ENCODE data around the gene MAML2.

DNA sequence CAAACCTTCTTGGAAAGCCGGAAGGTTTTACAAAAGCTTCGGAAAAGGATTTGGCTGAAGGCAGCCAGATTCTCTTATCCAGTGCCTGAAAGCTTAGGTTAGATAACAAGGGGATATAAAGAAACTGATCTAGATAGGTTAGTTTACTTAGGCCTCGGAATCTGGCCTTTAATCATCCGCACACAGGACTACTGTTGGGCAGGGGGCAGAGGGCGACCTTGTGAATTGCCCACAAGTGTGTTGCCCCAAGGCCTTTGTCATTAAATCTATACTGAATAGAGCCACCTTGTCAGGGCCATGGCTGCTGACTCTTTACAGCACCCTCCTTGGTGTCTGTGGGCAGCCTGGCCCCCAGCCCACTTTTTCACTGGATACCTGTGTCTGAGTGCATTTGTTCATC is 409.4 kb downstream of the MAML2 start:
- no peak for TF ChIP-seq ETS1 (conservative IDR thresholded peaks at IDR 0.05; ENCODE audit: control insufficient read depth, low read depth, low read length)
- no peak for TF ChIP-seq CTCF (IDR thresholded peaks at IDR 0.05 in 2 of 3, conservative IDR thresholded peaks at IDR 0.05 in 1 of 3; ENCODE audit: insufficient read depth in 2 of 3, low read depth in 1 of 3, low read length in 3 of 3)
- TF ChIP-seq KLF1 (tag; IDR thresholded peaks at IDR 0.05), result no peak
- no peak for TF ChIP-seq ZNF184 (CRISPR knock-in tag; IDR thresholded peaks at IDR 0.05)
- TF ChIP-seq, protein P1, sequence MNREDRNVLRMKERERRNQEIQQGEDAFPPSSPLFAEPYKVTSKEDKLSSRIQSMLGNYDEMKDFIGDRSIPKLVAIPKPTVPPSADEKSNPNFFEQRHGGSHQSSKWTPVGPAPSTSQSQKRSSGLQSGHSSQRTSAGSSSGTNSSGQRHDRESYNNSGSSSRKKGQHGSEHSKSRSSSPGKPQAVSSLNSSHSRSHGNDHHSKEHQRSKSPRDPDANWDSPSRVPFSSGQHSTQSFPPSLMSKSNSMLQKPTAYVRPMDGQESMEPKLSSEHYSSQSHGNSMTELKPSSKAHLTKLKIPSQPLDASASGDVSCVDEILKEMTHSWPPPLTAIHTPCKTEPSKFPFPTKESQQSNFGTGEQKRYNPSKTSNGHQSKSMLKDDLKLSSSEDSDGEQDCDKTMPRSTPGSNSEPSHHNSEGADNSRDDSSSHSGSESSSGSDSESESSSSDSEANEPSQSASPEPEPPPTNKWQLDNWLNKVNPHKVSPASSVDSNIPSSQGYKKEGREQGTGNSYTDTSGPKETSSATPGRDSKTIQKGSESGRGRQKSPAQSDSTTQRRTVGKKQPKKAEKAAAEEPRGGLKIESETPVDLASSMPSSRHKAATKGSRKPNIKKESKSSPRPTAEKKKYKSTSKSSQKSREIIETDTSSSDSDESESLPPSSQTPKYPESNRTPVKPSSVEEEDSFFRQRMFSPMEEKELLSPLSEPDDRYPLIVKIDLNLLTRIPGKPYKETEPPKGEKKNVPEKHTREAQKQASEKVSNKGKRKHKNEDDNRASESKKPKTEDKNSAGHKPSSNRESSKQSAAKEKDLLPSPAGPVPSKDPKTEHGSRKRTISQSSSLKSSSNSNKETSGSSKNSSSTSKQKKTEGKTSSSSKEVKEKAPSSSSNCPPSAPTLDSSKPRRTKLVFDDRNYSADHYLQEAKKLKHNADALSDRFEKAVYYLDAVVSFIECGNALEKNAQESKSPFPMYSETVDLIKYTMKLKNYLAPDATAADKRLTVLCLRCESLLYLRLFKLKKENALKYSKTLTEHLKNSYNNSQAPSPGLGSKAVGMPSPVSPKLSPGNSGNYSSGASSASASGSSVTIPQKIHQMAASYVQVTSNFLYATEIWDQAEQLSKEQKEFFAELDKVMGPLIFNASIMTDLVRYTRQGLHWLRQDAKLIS (CRISPR knock-in tag; IDR thresholded peaks at IDR 0.05), result no peak
- no peak for TF ChIP-seq ZNF24 (IDR thresholded peaks at IDR 0.05)
- TF ChIP-seq C11orf30 (IDR thresholded peaks at IDR 0.05; ENCODE audit: low read depth), result no peak
- TF ChIP-seq TBP (optimal IDR thresholded peaks at IDR 0.05; ENCODE audit: low read depth, low read length), result no peak
- no peak for TF ChIP-seq ZNF395 (CRISPR knock-in tag; IDR thresholded peaks at IDR 0.05)
- TF ChIP-seq, protein P2, sequence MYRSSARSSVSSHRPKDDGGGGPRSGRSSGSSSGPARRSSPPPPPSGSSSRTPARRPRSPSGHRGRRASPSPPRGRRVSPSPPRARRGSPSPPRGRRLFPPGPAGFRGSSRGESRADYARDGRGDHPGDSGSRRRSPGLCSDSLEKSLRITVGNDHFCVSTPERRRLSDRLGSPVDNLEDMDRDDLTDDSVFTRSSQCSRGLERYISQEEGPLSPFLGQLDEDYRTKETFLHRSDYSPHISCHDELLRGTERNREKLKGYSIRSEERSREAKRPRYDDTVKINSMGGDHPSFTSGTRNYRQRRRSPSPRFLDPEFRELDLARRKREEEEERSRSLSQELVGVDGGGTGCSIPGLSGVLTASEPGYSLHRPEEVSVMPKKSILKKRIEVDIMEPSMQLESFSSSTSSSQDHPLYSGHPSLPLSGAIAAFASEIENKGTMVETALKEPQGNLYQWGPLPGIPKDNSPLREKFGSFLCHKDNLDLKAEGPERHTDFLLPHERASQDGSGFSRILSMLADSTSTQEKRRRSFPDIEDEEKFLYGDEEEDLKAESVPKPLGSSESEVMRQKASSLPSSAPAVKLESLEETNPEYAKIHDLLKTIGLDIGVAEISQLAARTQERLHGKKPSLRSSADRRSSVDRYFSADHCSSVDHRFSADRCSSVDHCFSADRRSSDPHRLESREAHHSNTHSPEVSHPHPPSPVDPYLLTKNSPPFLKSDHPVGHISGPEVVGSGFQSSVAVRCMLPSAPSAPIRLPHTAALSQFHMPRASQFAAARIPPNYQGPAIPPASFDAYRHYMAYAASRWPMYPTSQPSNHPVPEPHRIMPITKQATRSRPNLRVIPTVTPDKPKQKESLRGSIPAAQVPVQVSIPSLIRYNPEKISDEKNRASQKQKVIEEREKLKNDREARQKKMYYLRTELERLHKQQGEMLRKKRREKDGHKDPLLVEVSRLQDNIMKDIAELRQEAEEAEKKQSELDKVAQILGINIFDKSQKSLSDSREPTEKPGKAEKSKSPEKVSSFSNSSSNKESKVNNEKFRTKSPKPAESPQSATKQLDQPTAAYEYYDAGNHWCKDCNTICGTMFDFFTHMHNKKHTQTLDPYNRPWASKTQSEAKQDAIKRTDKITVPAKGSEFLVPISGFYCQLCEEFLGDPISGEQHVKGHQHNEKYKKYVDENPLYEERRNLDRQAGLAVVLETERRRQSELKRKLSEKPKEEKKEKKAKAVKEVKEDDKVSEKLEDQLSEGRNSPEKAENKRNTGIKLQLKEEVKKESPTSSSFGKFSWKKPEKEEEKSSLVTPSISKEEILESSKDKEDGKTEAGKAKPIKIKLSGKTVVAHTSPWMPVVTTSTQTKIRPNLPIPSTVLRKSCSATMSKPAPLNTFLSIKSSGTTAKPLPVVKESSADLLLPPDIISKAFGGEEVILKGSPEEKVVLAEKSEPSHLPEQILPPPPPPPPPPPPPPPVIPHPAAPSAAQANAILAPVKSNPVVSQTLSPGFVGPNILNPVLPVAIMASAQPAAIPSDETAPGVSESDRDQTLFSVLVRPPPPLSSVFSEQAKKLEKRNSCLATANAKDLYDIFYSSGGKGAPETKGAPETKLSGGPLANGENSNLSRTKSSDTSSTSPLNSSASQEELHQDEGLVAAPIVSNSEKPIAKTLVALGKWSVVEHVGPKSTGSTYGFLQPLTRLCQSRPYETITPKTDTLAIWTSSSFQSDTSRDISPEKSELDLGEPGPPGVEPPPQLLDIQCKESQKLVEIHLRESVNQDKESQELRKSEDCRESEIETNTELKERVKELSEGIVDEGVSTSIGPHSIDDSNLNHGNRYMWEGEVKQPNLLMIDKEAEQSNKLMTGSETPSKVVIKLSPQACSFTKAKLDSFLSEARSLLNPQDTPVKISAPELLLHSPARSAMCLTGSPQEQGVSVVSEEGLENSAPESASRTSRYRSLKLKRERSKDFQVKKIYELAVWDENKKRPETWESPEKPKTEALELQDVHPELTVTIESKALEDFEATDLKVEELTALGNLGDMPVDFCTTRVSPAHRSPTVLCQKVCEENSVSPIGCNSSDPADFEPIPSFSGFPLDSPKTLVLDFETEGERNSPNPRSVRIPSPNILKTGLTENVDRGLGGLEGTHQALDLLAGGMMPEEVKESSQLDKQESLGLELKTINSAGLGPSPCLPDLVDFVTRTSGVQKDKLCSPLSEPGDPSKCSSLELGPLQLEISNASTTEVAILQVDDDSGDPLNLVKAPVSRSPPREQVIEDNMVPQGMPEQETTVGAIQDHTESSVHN (IDR thresholded peaks at IDR 0.05; ENCODE audit: borderline replicate concordance in 1 of 2, low read depth in 1 of 2), result no peak
- no peak for TF ChIP-seq TEAD4 (IDR thresholded peaks at IDR 0.05; ENCODE audit: low read length)
- no peak for TF ChIP-seq TEAD4 (CRISPR knock-in tag; IDR thresholded peaks at IDR 0.05; ENCODE audit: borderline replicate concordance)

Measured in K562 (cell line).